Sigmoid colon (tissue), 4 donors: ENCODE measurements around the gene CDK14.

ENCODE experiments used
- EP300 ChIP-seq, 4 donors: sonication (generic); formaldehyde crosslinking; IDR thresholded peaks; one replicate each; pipeline ENCODE4 v1.6.1; 2017; ENCODE audit warnings: antibody characterized with exemption in 4 of 4
- POLR2A ChIP-seq, 2 donors: fragments of 450-650 bp; IDR thresholded peaks; one replicate each; pipeline ENCODE4 v1.6.1; 2016; ENCODE audit warnings: antibody characterized with exemption in 2 of 2, mild to moderate bottlenecking in 2 of 2, moderate library complexity in 2 of 2

DNA sequence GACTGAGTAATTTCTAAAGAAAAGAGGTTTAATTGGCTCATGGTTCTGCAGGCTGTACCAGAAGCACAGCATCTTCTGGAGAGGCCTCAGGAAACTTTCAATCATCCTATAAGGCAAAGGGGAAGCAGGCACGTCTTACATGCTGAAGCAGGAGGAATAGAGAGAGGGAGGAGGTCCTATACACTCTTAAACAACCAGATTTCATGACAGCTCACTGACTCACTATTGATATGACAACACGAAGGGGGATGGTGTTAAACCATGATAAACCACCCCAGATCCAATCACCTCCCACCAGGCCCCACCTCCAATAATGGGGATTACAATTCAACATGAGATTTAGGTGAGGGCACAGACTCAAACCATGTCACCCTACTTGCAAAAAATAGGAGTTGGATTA lies 201.5 kb downstream of the CDK14 start:
- no peak for TF ChIP-seq EP300 (IDR thresholded peaks at IDR 0.05)
- no peak for TF ChIP-seq POLR2A (IDR thresholded peaks at IDR 0.05)
